HepG2 (cell line): ENCODE results near the gene RGS7. TPM values are rescaled to one million over a fixed set of nuclear protein-coding genes. Genes with fewer than 3 reads are reported as not detected.

Experiments
- ATAC-seq: fragments of 200-7000 bp; cut with Tn5 transposase; 3 replicates; pipeline ENCODE4 v1.9.1; 2020; ENCODE audit warnings: mild to moderate bottlenecking, moderate library complexity
- BruUV-seq: library from RNA; stranded (reverse); fragments of 400-500 nt; replicated peaks from 2 replicates; lab custom pipeline; 2021; lab: Mats Ljungman, UMichigan
- CTCF ChIA-PET: fragments of 300-600 bp; formaldehyde crosslinking; extraction: SDS; loops from one replicate; lab custom pipeline; 2021; ENCODE audit warnings: low total read pairs, inconsistent platforms, low intra/inter-chr PET ratio; lab: Yijun Ruan, JAX
- POLR2A ChIA-PET: fragments of 350-600 bp; sonication (Branson Sonifier 250); formaldehyde crosslinking; loops from one replicate; lab custom pipeline; 2020; ENCODE audit warnings: antibody characterized with exemption, inconsistent platforms; lab: Yijun Ruan, JAX
- DNase-seq: peaks from one replicate; pipeline ENCODE4 v3.0.0-alpha.2; 2015; ENCODE audit warnings: low spot score
- FAIRE-seq: peaks from 3 replicates; lab custom pipeline; 2011; peaks lifted over from hg19 to GRCh38; lab: Jason Lieb, UNC
- H2AFZ ChIP-seq: one replicate; pipeline ENCODE4 v1.6.1; 2011; ENCODE audit warnings: low read length, inconsistent platforms
- H3K27ac ChIP-seq: fragments of 300-600 bp; 3 replicates; pipeline ENCODE4 v1.8.0; 2011; ENCODE audit warnings: mixed run types, mild to moderate bottlenecking, mixed read lengths, low read length, inconsistent platforms; ENCODE audit not compliant: insufficient read depth; ENCODE audit errors: extremely low read length
- H3K27me3 ChIP-seq, 2 experiments: fragments of 200-600 bp in 1 of 2; 2 replicates in 1 of 2; 3 replicates in 1 of 2; pipeline versions ENCODE4 v1.6.0 to v1.8.0; 2011; ENCODE audit warnings: low read length in 2 of 2, mild to moderate bottlenecking in 2 of 2, moderate library complexity in 2 of 2, inconsistent platforms in 1 of 2; ENCODE audit not compliant: insufficient read depth in 2 of 2, control insufficient read depth in 1 of 2
- H3K36me3 ChIP-seq, 2 experiments: fragments of 200-600 bp in 1 of 2; replicated peaks in 1 of 2; 2 replicates in 1 of 2; 3 replicates in 1 of 2; pipeline versions ENCODE4 v1.5.1 to v1.8.0; 2011; ENCODE audit warnings: low read length in 2 of 2, inconsistent platforms in 1 of 2; ENCODE audit not compliant: insufficient read depth in 2 of 2, control insufficient read depth in 1 of 2
- H3K4me1 ChIP-seq: 2 replicates; pipeline ENCODE4 v1.5.1; 2012; ENCODE audit warnings: low read length, inconsistent platforms; ENCODE audit not compliant: insufficient read depth
- H3K4me2 ChIP-seq: 2 replicates; pipeline ENCODE4 v1.6.0; 2011; ENCODE audit warnings: low read depth, low read length, inconsistent platforms
- H3K4me3 ChIP-seq, 3 experiments: fragments of 200-600 bp in 1 of 3; sonication (generic), shearing (Covaris generic) in 1 of 3; replicated peaks in 1 of 3; 2 replicates each; pipeline ENCODE4 v1.5.1; 2011 to 2016; ENCODE audit warnings: low read length in 3 of 3, inconsistent platforms in 2 of 3, low read depth in 2 of 3, mild to moderate bottlenecking in 2 of 3, control low read depth in 1 of 3, mixed read lengths in 1 of 3; ENCODE audit not compliant: insufficient read depth in 1 of 3
- H3K79me2 ChIP-seq: one replicate; pipeline ENCODE4 v1.6.1; 2011; ENCODE audit warnings: low read length, inconsistent platforms; ENCODE audit not compliant: insufficient read depth
- H3K9ac ChIP-seq: 2 replicates; pipeline ENCODE4 v1.6.0; 2011; ENCODE audit warnings: mild to moderate bottlenecking, low read depth, low read length, inconsistent platforms; ENCODE audit not compliant: insufficient read depth
- H3K9me3 ChIP-seq: 2 replicates; pipeline ENCODE4 v1.5.1; 2012; ENCODE audit warnings: mild to moderate bottlenecking, low read length
- H4K20me1 ChIP-seq: 2 replicates; pipeline ENCODE4 v1.6.0; 2011; ENCODE audit warnings: inconsistent platforms, mild to moderate bottlenecking, low read length, moderate library complexity; ENCODE audit not compliant: insufficient read depth
- CTCF ChIP-seq: sonication (generic); formaldehyde crosslinking; IDR thresholded peaks from 2 replicates; pipeline ENCODE4 v1.5.0; 2020; ENCODE audit warnings: mild to moderate bottlenecking, missing genetic modification reagents, moderate library complexity
- DDIT3 ChIP-seq: sonication (generic); formaldehyde crosslinking; IDR thresholded peaks from 2 replicates; pipeline ENCODE4 v1.4.0; 2020; ENCODE audit warnings: mild to moderate bottlenecking, missing genetic modification reagents
- IKZF5 ChIP-seq: IDR thresholded peaks from 2 replicates; pipeline ENCODE4 v1.6.1; 2018; ENCODE audit warnings: missing genetic modification reagents, mild to moderate bottlenecking, missing compliant biosample characterization
- LRRFIP1 ChIP-seq: sonication (generic); formaldehyde crosslinking; conservative IDR thresholded peaks from 2 replicates; pipeline ENCODE4 v1.4.0; 2020; ENCODE audit warnings: missing genetic modification reagents
- NCOA2 ChIP-seq: sonication (generic); formaldehyde crosslinking; IDR thresholded peaks from 2 replicates; pipeline ENCODE4 v1.8.0; 2022; ENCODE audit warnings: inconsistent platforms
- TBP ChIP-seq: sonication (generic); formaldehyde crosslinking; IDR thresholded peaks from 2 replicates; pipeline ENCODE4 v1.5.0; 2020; ENCODE audit warnings: missing genetic modification reagents
- YY1 ChIP-seq: IDR thresholded peaks from 2 replicates; pipeline ENCODE4 v1.6.1; 2011; ENCODE audit warnings: low read length, low read depth, moderate library complexity, mild to moderate bottlenecking; ENCODE audit not compliant: insufficient read depth, insufficient replicate concordance
- ZFP90 ChIP-seq: sonication (generic); formaldehyde crosslinking; IDR thresholded peaks from 2 replicates; pipeline ENCODE4 v1.8.0; 2022; ENCODE audit warnings: missing genetic modification reagents, mild to moderate bottlenecking, inconsistent platforms, borderline replicate concordance
- ZHX2 ChIP-seq, 2 experiments: sonication (generic) in 1 of 2; formaldehyde crosslinking in 1 of 2; IDR thresholded peaks; 2 replicates each; pipeline versions ENCODE4 v1.6.1 to v1.9.0; 2014 to 2022; ENCODE audit warnings: antibody characterized with exemption in 1 of 2, borderline replicate concordance in 1 of 2, inconsistent platforms in 1 of 2, low read depth in 1 of 2, missing genetic modification reagents in 1 of 2
- WGBS: methylation state at CpG from one replicate; pipeline ENCODE4 v1.1.6; 2017; ENCODE audit warnings: low lambda C conversion rate; 5-methylcytosine and 5-hydroxymethylcytosine counted together
- in situ Hi-C: cut with HindIII; loops from 2 replicates; pipeline ENCODE4 v1.10.0; 2017; ENCODE audit warnings: low pct_unique_long_range_greater_than_20kb; ENCODE audit not compliant: extremely low pct_ligation_motif_present
- intact Hi-C: fragments of 100-400 bp; cut with micrococcal nuclease; formaldehyde crosslinking; loops from one replicate; pipeline ENCODE4 v1.10.0; 2022; ENCODE audit not compliant: unreplicated experiment
- polyA plus RNA-seq, 8 experiments: library from polyadenylated mRNA; depleted of rRNA in 3 of 8; stranded (reverse) in 7 of 8; unstranded in 1 of 8; fragments of >200 nt; fragmentation: Illumina TruSeq in 4 of 8; extraction: Trizol in 4 of 8; gene quantifications; 2 replicates each; pipeline versions ENCODE4 v1.2.1 to v1.2.3, GENCODE V29; 2011 to 2016; ENCODE audit warnings: low read depth in 4 of 8, missing spikeins in 1 of 8, mixed read lengths in 1 of 8; ENCODE audit not compliant: insufficient read depth in 1 of 8
- total RNA-seq, 5 experiments: library from RNA; depleted of rRNA; stranded (reverse); fragments of >200 nt; fragmentation: Illumina TruSeq; extraction: Trizol; gene quantifications; 2 replicates each; pipeline ENCODE4 v1.2.3, GENCODE V29; 2016; ENCODE audit warnings: low read depth in 1 of 5

The RGS7 gene
- total and polyA plus RNA-seq, 2 of the 13 experiments (the other 11 are each of a cell fraction or from before 2014, with no cell fraction given) = not detected

- FAIRE-seq (no peak), ATAC-seq (no peak), DNase-seq (no peak)
- in situ Hi-C loops (no loop called here), intact Hi-C loops (no loop called here)
- 0% methylated on average over 2 of the region's 2 CpGs for WGBS
- no peaks in the 10 kb centered on the region for H3K9me3 ChIP-seq
- H3K36me3 ChIP-seq = no peaks in the 10 kb centered on the region
- ChIA-PET CTCF (no interaction called here), POLR2A (no interaction called here)
- no peak for TF ChIP-seq ZHX2 (IDR thresholded peaks at IDR 0.05; ENCODE audit: low read depth)
- TF ChIP-seq ZHX2 (CRISPR knock-in tag; IDR thresholded peaks at IDR 0.05; ENCODE audit: borderline replicate concordance) = no peak
- TF ChIP-seq TBP (CRISPR knock-in tag) = no peak
- TF ChIP-seq IKZF5 = no peak
- no peak for TF ChIP-seq YY1
- TF ChIP-seq CTCF = no peak
- no peak for TF ChIP-seq DDIT3 (CRISPR knock-in tag)
- no peak for TF ChIP-seq ZFP90 (CRISPR knock-in tag)
- no peak for TF ChIP-seq NCOA2 (CRISPR knock-in tag)
- TF ChIP-seq LRRFIP1 (CRISPR knock-in tag) = no peak
- H2AFZ ChIP-seq = no peak overlapping the region
- H3K9ac ChIP-seq = no peak overlapping the region
- H3K4me1 ChIP-seq = no peaks in the 10 kb centered on the region
- H3K27ac ChIP-seq = no peak overlapping the region
- H3K79me2 ChIP-seq = no peaks in the 10 kb centered on the region
- H4K20me1 ChIP-seq = no peaks in the 10 kb centered on the region
- H3K4me3 ChIP-seq = no peak overlapping the region
- no peak overlapping the region for H3K4me2 ChIP-seq
- peaks cover 0 to 9% of the 10 kb centered on the region in 2 experiments; a peak in 1 of 5 replicates for H3K27me3 ChIP-seq
- BruUV-seq = no TSS peak
Measured at GRCh38 chr1:241352401-241352800, 4.6 kb downstream of the RGS7 start.
